T-helper 17 cell (primary cell): ENCODE measurements around the gene KLRG1. TPM values are rescaled to one million over a fixed set of nuclear protein-coding genes. Genes with fewer than 3 reads are reported as not detected.
A peak's percentile ranks its signal among the peaks of the same experiment; 100 is the strongest.

Experiments used
- ATAC-seq: fragments of 150-1000 bp; cut with Tn5 transposase; 2 replicates; pipeline ENCODE4 v1.10.0; 2021; ENCODE audit warnings: mild to moderate bottlenecking, moderate library complexity
- DNase-seq, 3 donors: peaks; one replicate each; pipeline versions ENCODE4 v3.0.0 to v3.0.0-alpha.2; 2020 to 2021
- H3K9me3 ChIP-seq: one replicate; pipeline ENCODE4 v1.7.0; 2013; ENCODE audit warnings: low read length, mild to moderate bottlenecking; ENCODE audit not compliant: control insufficient read depth, poor library complexity, severe bottlenecking
- H3K27ac Mint-ChIP-seq: one replicate; pipeline ENCODE4 v1.8.0; 2022; ENCODE audit warnings: mild to moderate bottlenecking, moderate library complexity, mixed read lengths
- H3K27me3 Mint-ChIP-seq: one replicate; pipeline ENCODE4 v1.8.0; 2022; ENCODE audit warnings: mixed read lengths
- H3K36me3 Mint-ChIP-seq: one replicate; pipeline ENCODE4 v1.8.0; 2022; ENCODE audit warnings: low read depth, mixed read lengths
- H3K4me1 Mint-ChIP-seq: one replicate; pipeline ENCODE4 v1.8.0; 2022; ENCODE audit warnings: mild to moderate bottlenecking, mixed read lengths
- H3K4me3 Mint-ChIP-seq: one replicate; pipeline ENCODE4 v1.8.0; 2022; ENCODE audit warnings: mild to moderate bottlenecking, moderate library complexity, mixed read lengths
- total RNA-seq, 4 donors: library from RNA in 2 of 4; stranded (reverse) in 2 of 4; gene quantifications; one replicate each; pipeline ENCODE4 v1.2.3 and lab custom pipeline; 2022 to 2026

The KLRG1 gene
- total RNA-seq, 2 donors from 2014 or later = 9.9 to 22.2 TPM

- H3K27ac Mint-ChIP-seq = peak overlapping the region; percentile 99
- no peak overlapping the region for H3K4me3 Mint-ChIP-seq
- no peaks in the 10 kb centered on the region for H3K27me3 Mint-ChIP-seq
- H3K36me3 Mint-ChIP-seq = peaks cover 3% of the 10 kb centered on the region
- H3K4me1 Mint-ChIP-seq = peaks cover 58% of the 10 kb centered on the region
- no peaks in the 10 kb centered on the region for H3K9me3 ChIP-seq
- DNase-seq (no peak), ATAC-seq (no peak)
Observed at GRCh38 chr12:8956772-8957171, 32.6 kb upstream of the KLRG1 start.

- H3K36me3 Mint-ChIP-seq = peaks cover 6% of the 10 kb centered on the region
- H3K27me3 Mint-ChIP-seq = no peaks in the 10 kb centered on the region
- peaks cover 57% of the 10 kb centered on the region for H3K4me1 Mint-ChIP-seq
- no peak overlapping the region for H3K4me3 Mint-ChIP-seq
- H3K27ac Mint-ChIP-seq = peak overlapping the region; percentile 95
- H3K9me3 ChIP-seq = no peaks in the 10 kb centered on the region
- DNase-seq (no peak), ATAC-seq (no peak)
Observed at GRCh38 chr12:8957561-8957960, 31.8 kb upstream of the KLRG1 start.

GRCh38 chr12:8958066-8958465 lies 31.3 kb upstream of the KLRG1 start:
- Mint-ChIP-seq H3K27me3 (no peaks in the 10 kb centered on the region), H3K4me1 (peaks cover 52% of the 10 kb centered on the region), H3K4me3 (no peak overlapping the region), H3K36me3 (peaks cover 5% of the 10 kb centered on the region), H3K27ac (peak overlapping the region; percentile 95)
- ATAC-seq (no peak), DNase-seq (no peak)
- no peaks in the 10 kb centered on the region for H3K9me3 ChIP-seq

GRCh38 chr12:8960176-8960575 lies 29.2 kb upstream of the KLRG1 start:
- peak; percentile 99 for ATAC-seq
- peaks cover 42% of the 10 kb centered on the region for H3K4me1 Mint-ChIP-seq
- no peaks in the 10 kb centered on the region for H3K27me3 Mint-ChIP-seq
- peak overlapping the region; percentile 95 for H3K27ac Mint-ChIP-seq
- H3K4me3 Mint-ChIP-seq = peak overlapping the region; percentile 56
- no peak for DNase-seq
- peaks cover 3% of the 10 kb centered on the region for H3K36me3 Mint-ChIP-seq
- no peaks in the 10 kb centered on the region for H3K9me3 ChIP-seq

GRCh38 chr12:8968761-8969160 lies 20.6 kb upstream of the KLRG1 start:
- ATAC-seq (no peak), DNase-seq (no peak)
- Mint-ChIP-seq H3K4me1 (no peaks in the 10 kb centered on the region), H3K27ac (peak overlapping the region; percentile 30), H3K36me3 (peaks cover 4% of the 10 kb centered on the region), H3K27me3 (no peaks in the 10 kb centered on the region), H3K4me3 (no peak overlapping the region)
- peaks cover 5% of the 10 kb centered on the region for H3K9me3 ChIP-seq

GRCh38 chr12:8969861-8970411 lies 19.4 kb upstream of the KLRG1 start:
- H3K4me1 Mint-ChIP-seq = no peaks in the 10 kb centered on the region
- no peaks in the 10 kb centered on the region for H3K27me3 Mint-ChIP-seq
- H3K9me3 ChIP-seq = peaks cover 5% of the 10 kb centered on the region
- H3K4me3 Mint-ChIP-seq = no peak overlapping the region
- no peak for ATAC-seq
- H3K36me3 Mint-ChIP-seq = peaks cover 4% of the 10 kb centered on the region
- no peak for DNase-seq
- peak overlapping the region; percentile 30 for H3K27ac Mint-ChIP-seq

GRCh38 chr12:8970432-8970831 lies 18.9 kb upstream of the KLRG1 start:
- H3K27ac Mint-ChIP-seq = peak overlapping the region; percentile 30
- ATAC-seq (no peak), DNase-seq (no peak)
- H3K36me3 Mint-ChIP-seq = peaks cover 4% of the 10 kb centered on the region
- peaks cover 5% of the 10 kb centered on the region for H3K9me3 ChIP-seq
- no peaks in the 10 kb centered on the region for H3K4me1 Mint-ChIP-seq
- H3K4me3 Mint-ChIP-seq = no peak overlapping the region
- no peaks in the 10 kb centered on the region for H3K27me3 Mint-ChIP-seq

GRCh38 chr12:8980137-8980536 lies 9.2 kb upstream of the KLRG1 start:
- DNase-seq = no peak
- H3K36me3 Mint-ChIP-seq = peaks cover 4% of the 10 kb centered on the region
- peaks cover 7% of the 10 kb centered on the region for H3K4me1 Mint-ChIP-seq
- no peaks in the 10 kb centered on the region for H3K27me3 Mint-ChIP-seq
- no peak overlapping the region for H3K4me3 Mint-ChIP-seq
- H3K9me3 ChIP-seq = peaks cover 4% of the 10 kb centered on the region
- H3K27ac Mint-ChIP-seq = peak overlapping the region; percentile 1
- ATAC-seq = no peak

GRCh38 chr12:8985213-8985754 lies 4.1 kb upstream of the KLRG1 start:
- ATAC-seq = no peak
- peaks cover 29% of the 10 kb centered on the region for H3K4me1 Mint-ChIP-seq
- no peak overlapping the region for H3K4me3 Mint-ChIP-seq

GRCh38 chr12:8987163-8987562 lies 2.2 kb upstream of the KLRG1 start:
- Mint-ChIP-seq H3K4me3 (peak overlapping the region; percentile 1), H3K36me3 (peaks cover 2% of the 10 kb centered on the region), H3K27ac (peak overlapping the region; percentile 79), H3K4me1 (peaks cover 32% of the 10 kb centered on the region), H3K27me3 (no peaks in the 10 kb centered on the region)
- no peak for DNase-seq
- H3K9me3 ChIP-seq = no peaks in the 10 kb centered on the region
- no peak for ATAC-seq

More at GRCh38 chr12:8985213-8985754, 4.1 kb upstream of the KLRG1 start:
- no peak overlapping the region for H3K27ac Mint-ChIP-seq
- H3K36me3 Mint-ChIP-seq = peaks cover 3% of the 10 kb centered on the region
- DNase-seq = no peak
- no peaks in the 10 kb centered on the region for H3K27me3 Mint-ChIP-seq
- no peaks in the 10 kb centered on the region for H3K9me3 ChIP-seq

- no peaks in the 10 kb centered on the region for H3K27me3 Mint-ChIP-seq
- H3K36me3 Mint-ChIP-seq = peaks cover 2% of the 10 kb centered on the region
- peak; percentile 25 for ATAC-seq
- H3K27ac Mint-ChIP-seq = peak overlapping the region; percentile 79
- no peak for DNase-seq
- H3K4me1 Mint-ChIP-seq = peaks cover 34% of the 10 kb centered on the region
- peak overlapping the region; percentile 1 for H3K4me3 Mint-ChIP-seq
- no peaks in the 10 kb centered on the region for H3K9me3 ChIP-seq
Observed at GRCh38 chr12:8987685-8988084, 1.7 kb upstream of the KLRG1 start.

- Mint-ChIP-seq H3K4me1 (peaks cover 46% of the 10 kb centered on the region), H3K4me3 (peak overlapping the region; percentile 80), H3K27me3 (no peaks in the 10 kb centered on the region), H3K36me3 (peaks cover 5% of the 10 kb centered on the region), H3K27ac (peak overlapping the region; percentile 82)
- no peaks in the 10 kb centered on the region for H3K9me3 ChIP-seq
- peak; percentile 51 for ATAC-seq
- no peak for DNase-seq
Observed at GRCh38 chr12:8991371-8992345, 2.3 kb downstream of the KLRG1 start.

- H3K27me3 Mint-ChIP-seq = no peaks in the 10 kb centered on the region
- DNase-seq (no peak), ATAC-seq (no peak)
- H3K36me3 Mint-ChIP-seq = peaks cover 3% of the 10 kb centered on the region
- no peaks in the 10 kb centered on the region for H3K9me3 ChIP-seq
- H3K27ac Mint-ChIP-seq = peak overlapping the region; percentile 87
- H3K4me1 Mint-ChIP-seq = peaks cover 38% of the 10 kb centered on the region
- H3K4me3 Mint-ChIP-seq = peak overlapping the region; percentile 70
Observed at GRCh38 chr12:8993827-8994226, 4.5 kb downstream of the KLRG1 start.
